Stimulated activated CD4-positive, alpha-beta T cell treated with anti-CD3 and anti-CD28 coated beads, Interleukin-12 subunit alpha, Interleukin-12 subunit beta, amount 100 ng/mL, for 24 hours (primary cell): ENCODE data around the gene PIEZO2.
"Not testable (repeated sequence)": the region's sequence is repeated elsewhere in the genome, so short reads cannot be mapped to it uniquely, and the experiment has no call there.

Experiments used
- DNase-seq, 2 experiments: peaks; one replicate each; pipeline ENCODE4 v3.0.0-alpha.2; 2020; ENCODE audit warnings: low read depth in 2 of 2

The PIEZO2 gene

GRCh38 chr18:10973567-10974203 is 175.7 kb downstream of the PIEZO2 start:
- DNase-seq, result no peak

GRCh38 chr18:10971717-10972116 is 177.7 kb downstream of the PIEZO2 start:
- no peak for DNase-seq

- DNase-seq, result no peak
Measured at GRCh38 chr18:10965119-10965518, 184.2 kb downstream of the PIEZO2 start.

- DNase-seq, result no peak
Measured at GRCh38 chr18:10953672-10954071, 195.7 kb downstream of the PIEZO2 start.

GRCh38 chr18:10951631-10952544 is 197.5 kb downstream of the PIEZO2 start:
- DNase-seq, result no peak

- DNase-seq, result no peak
Measured at GRCh38 chr18:10950876-10951630, 198.3 kb downstream of the PIEZO2 start.

GRCh38 chr18:10950080-10950875 is 199.1 kb downstream of the PIEZO2 start:
- no peak for DNase-seq

GRCh38 chr18:10949655-10950054 is 199.7 kb downstream of the PIEZO2 start:
- DNase-seq, result no peak

GRCh38 chr18:10948421-10948820 is 200.9 kb downstream of the PIEZO2 start:
- no peak for DNase-seq

- no peak for DNase-seq
Measured at GRCh38 chr18:10946058-10946457, 203.3 kb downstream of the PIEZO2 start.

GRCh38 chr18:10942998-10943397 is 206.4 kb downstream of the PIEZO2 start:
- DNase-seq, result no peak

GRCh38 chr18:10939822-10940221 is 209.5 kb downstream of the PIEZO2 start:
- no peak for DNase-seq

- DNase-seq, result no peak
Measured at GRCh38 chr18:10937743-10938640, 211.4 kb downstream of the PIEZO2 start.

GRCh38 chr18:10936176-10937053 is 213.0 kb downstream of the PIEZO2 start:
- no peak for DNase-seq

- DNase-seq, result no peak
Measured at GRCh38 chr18:10935588-10935987, 213.8 kb downstream of the PIEZO2 start.

GRCh38 chr18:10933648-10934047 is 215.7 kb downstream of the PIEZO2 start:
- DNase-seq, result not testable (repeated sequence)

- no peak for DNase-seq
Measured at GRCh38 chr18:10930076-10930475, 219.3 kb downstream of the PIEZO2 start.

GRCh38 chr18:10928772-10929373 is 220.5 kb downstream of the PIEZO2 start:
- no peak for DNase-seq
